K562 (cell line): ENCODE measurements around the gene SPI1. TPM values are rescaled to one million over a fixed set of nuclear protein-coding genes. Genes with fewer than 3 reads are reported as not detected.

Source experiments
- ADNP ChIP-seq: fragments of 200-800 bp; sonication (Bioruptor generic); IDR thresholded peaks from 2 replicates; pipeline ENCODE4 v1.6.1; 2016; ENCODE audit warnings: missing genetic modification characterization, missing compliant biosample characterization
- ARID2 ChIP-seq: fragments of 450-650 bp; IDR thresholded peaks from 2 replicates; pipeline ENCODE4 v1.6.1; 2017; ENCODE audit warnings: antibody characterized with exemption, mild to moderate bottlenecking
- ARID3B ChIP-seq: fragments of 250-450 bp; sonication (Bioruptor Pico); IDR thresholded peaks from 2 replicates; pipeline ENCODE4 v1.4.0; 2020; ENCODE audit warnings: borderline replicate concordance
- CBFA2T3 ChIP-seq: fragments of 450-650 bp; IDR thresholded peaks from 2 replicates; pipeline ENCODE4 v1.6.1; 2017
- CCNT2 ChIP-seq: IDR thresholded peaks from 2 replicates; pipeline ENCODE4 v1.6.1; 2011; ENCODE audit warnings: borderline replicate concordance, low read depth, mild to moderate bottlenecking, moderate library complexity, mixed read lengths, low read length; ENCODE audit not compliant: insufficient read length; ENCODE audit errors: extremely low read depth
- CHD1 ChIP-seq: fragments of 200-600 bp; sonication (generic); IDR thresholded peaks from one replicate; pipeline ENCODE4 v1.6.1; 2012; ENCODE audit warnings: mild to moderate bottlenecking, moderate library complexity, low read length, inconsistent platforms
- CTCF ChIP-seq, 3 experiments: IDR thresholded peaks in 2 of 3; conservative IDR thresholded peaks in 1 of 3; 2 replicates each; pipeline ENCODE4 v1.5.1; 2011 to 2012; ENCODE audit warnings: low read length in 3 of 3, mild to moderate bottlenecking in 3 of 3, control low read depth in 2 of 3, improper control_type of control experiment in 1 of 3, inconsistent platforms in 1 of 3, low read depth in 1 of 3, mixed read lengths in 1 of 3, moderate library complexity in 1 of 3; ENCODE audit not compliant: insufficient read depth in 2 of 3
- FOXA1 ChIP-seq: fragments of 450-650 bp; IDR thresholded peaks from 2 replicates; pipeline ENCODE4 v1.6.1; 2016; ENCODE audit warnings: mild to moderate bottlenecking, borderline replicate concordance
- KDM1A ChIP-seq, 2 experiments: fragments of 450-650 bp; IDR thresholded peaks; 2 replicates each; pipeline ENCODE4 v1.6.1; 2016; ENCODE audit warnings: mild to moderate bottlenecking in 2 of 2
- KLF10 ChIP-seq: fragments of 250-450 bp; sonication (Bioruptor Pico); IDR thresholded peaks from 2 replicates; pipeline ENCODE4 v1.6.1; 2021; ENCODE audit warnings: matching md5 sums
- NR4A1 ChIP-seq, 2 experiments: fragments of 250-450 bp in 1 of 2; fragments of 450-650 bp in 1 of 2; sonication (Bioruptor Pico) in 1 of 2; IDR thresholded peaks; 2 replicates each; pipeline versions ENCODE4 v1.4.0 to v1.6.1; 2016 to 2020; ENCODE audit warnings: mild to moderate bottlenecking in 2 of 2, missing compliant biosample characterization in 1 of 2, missing genetic modification characterization in 1 of 2, moderate library complexity in 1 of 2
- PHTF2 ChIP-seq: fragments of 250-450 bp; sonication (Bioruptor Pico); IDR thresholded peaks from 2 replicates; pipeline ENCODE4 v1.5.0; 2021; ENCODE audit warnings: mild to moderate bottlenecking
- POLR2A ChIP-seq: fragments of 450-650 bp; conservative IDR thresholded peaks from 2 replicates; pipeline ENCODE4 v1.6.1; 2016
- POLR2H ChIP-seq: IDR thresholded peaks from 2 replicates; pipeline ENCODE4 v1.6.1; 2016; ENCODE audit warnings: missing genetic modification characterization, low read depth, mild to moderate bottlenecking, control low read depth, missing compliant biosample characterization, moderate library complexity
- SLC30A9 ChIP-seq: fragments of 250-450 bp; sonication (Bioruptor Pico); IDR thresholded peaks from 2 replicates; pipeline ENCODE4 v1.8.0; 2022; ENCODE audit warnings: mild to moderate bottlenecking, moderate library complexity
- SMAD2 ChIP-seq: fragments of 150-350 bp; IDR thresholded peaks from 2 replicates; pipeline ENCODE4 v1.6.1; 2014; ENCODE audit warnings: low read depth, mild to moderate bottlenecking, low read length
- SUPT5H ChIP-seq: fragments of 450-650 bp; IDR thresholded peaks from 2 replicates; pipeline ENCODE4 v1.6.1; 2016
- USF2 ChIP-seq: sonication (generic); formaldehyde crosslinking; IDR thresholded peaks from 2 replicates; pipeline ENCODE4 v1.5.0; 2020; ENCODE audit warnings: missing genetic modification reagents
- ZNF184 ChIP-seq: sonication (generic); formaldehyde crosslinking; IDR thresholded peaks from 2 replicates; pipeline ENCODE4 v1.5.0; 2020; ENCODE audit warnings: missing genetic modification reagents
- ZNF217 ChIP-seq: sonication (generic); formaldehyde crosslinking; IDR thresholded peaks from 2 replicates; pipeline ENCODE4 v1.8.0; 2022; ENCODE audit warnings: mild to moderate bottlenecking, missing genetic modification reagents
- ZNF280A ChIP-seq: fragments of 450-650 bp; IDR thresholded peaks from 2 replicates; pipeline ENCODE4 v1.6.1; 2018; ENCODE audit warnings: mild to moderate bottlenecking, low read depth; ENCODE audit not compliant: partially characterized antibody
- polyA plus RNA-seq, 8 experiments: library from polyadenylated mRNA; depleted of rRNA in 4 of 8; stranded (reverse) in 5 of 8; unstranded in 3 of 8; fragments of >200 nt; fragmentation: Nextera tagmentation in 2 of 8; fragmentation: Illumina TruSeq in 1 of 8; extraction: Ambion mirVana in 2 of 8; extraction: Trizol in 1 of 8; gene quantifications; 2 replicates each; pipeline versions ENCODE4 v1.2.1 to v1.2.3, GENCODE V29; 2011 to 2014; ENCODE audit warnings: inconsistent platforms in 1 of 8, missing spikeins in 1 of 8
- total RNA-seq, 7 experiments: library from RNA; depleted of rRNA in 6 of 7; stranded (reverse); fragments of >200 nt in 6 of 7; fragmentation: Illumina TruSeq in 2 of 7; extraction: Trizol in 2 of 7; gene quantifications; 2 replicates each; pipeline versions ENCODE4 v1.2.1 to v1.2.3, GENCODE V29; 2011 to 2021; ENCODE audit warnings: low replicate concordance in 1 of 7
- TF ChIP-seq, protein P1 (sequence below): sonication (generic); formaldehyde crosslinking; IDR thresholded peaks from 2 replicates; pipeline ENCODE4 v1.8.1; 2023; ENCODE audit warnings: mild to moderate bottlenecking, missing genetic modification reagents
- TF ChIP-seq, protein P2 (sequence below), 2 experiments: fragments of 450-650 bp in 1 of 2; sonication (generic) in 1 of 2; formaldehyde crosslinking; conservative IDR thresholded peaks; 2 replicates each; pipeline versions ENCODE4 v1.4.0 to v1.8.1; 2020 to 2022; ENCODE audit warnings: mild to moderate bottlenecking in 1 of 2, missing genetic modification reagents in 1 of 2

Gene SPI1
- total and polyA plus RNA-seq, 9 of the 15 experiments (the other 6 are each of a cell fraction or from before 2014, with no cell fraction given), result 0.10 to 33.7 (median 10.3) TPM

DNA sequence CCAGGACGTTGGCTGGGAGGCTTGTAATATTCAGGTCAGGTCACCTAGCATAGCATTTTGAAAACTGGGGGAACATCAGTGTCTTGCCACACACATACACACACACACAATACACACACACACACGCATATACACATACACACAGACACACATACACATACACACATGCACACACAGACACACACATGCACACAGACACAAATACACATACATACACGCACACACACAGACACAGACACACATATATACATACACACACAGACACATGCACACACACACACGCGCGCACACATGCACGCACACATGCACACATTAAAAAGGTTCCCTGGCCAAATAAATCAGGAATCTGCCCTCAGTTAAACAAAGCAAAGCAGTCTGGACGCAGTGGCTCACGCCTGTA, 38.3 kb downstream of the SPI1 start (continued):
- TF ChIP-seq NR4A1 (CRISPR knock-in tag; IDR thresholded peaks at IDR 0.05), result no peak
- no peak for TF ChIP-seq NR4A1 (tag; IDR thresholded peaks at IDR 0.05)
- no peak for TF ChIP-seq PHTF2 (CRISPR knock-in tag)
- no peak for TF ChIP-seq USF2 (CRISPR knock-in tag)
- TF ChIP-seq KDM1A (IDR thresholded peaks at IDR 0.05), result peak in 1 of 2 experiments; percentile 66; a peak in 1 of 4 replicates
- TF ChIP-seq FOXA1, result no peak
- no peak for TF ChIP-seq CCNT2
- TF ChIP-seq ARID3B (CRISPR knock-in tag), result no peak
- peak; percentile 9; the same call in 1 of the 2 replicates for TF ChIP-seq ARID2
- TF ChIP-seq, protein P1, sequence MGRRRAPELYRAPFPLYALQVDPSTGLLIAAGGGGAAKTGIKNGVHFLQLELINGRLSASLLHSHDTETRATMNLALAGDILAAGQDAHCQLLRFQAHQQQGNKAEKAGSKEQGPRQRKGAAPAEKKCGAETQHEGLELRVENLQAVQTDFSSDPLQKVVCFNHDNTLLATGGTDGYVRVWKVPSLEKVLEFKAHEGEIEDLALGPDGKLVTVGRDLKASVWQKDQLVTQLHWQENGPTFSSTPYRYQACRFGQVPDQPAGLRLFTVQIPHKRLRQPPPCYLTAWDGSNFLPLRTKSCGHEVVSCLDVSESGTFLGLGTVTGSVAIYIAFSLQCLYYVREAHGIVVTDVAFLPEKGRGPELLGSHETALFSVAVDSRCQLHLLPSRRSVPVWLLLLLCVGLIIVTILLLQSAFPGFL (CRISPR knock-in tag), result no peak
- TF ChIP-seq ZNF217 (CRISPR knock-in tag), result no peak
- TF ChIP-seq CHD1, result no peak
- TF ChIP-seq ADNP (tag), result no peak
- no peak for TF ChIP-seq ZNF184 (CRISPR knock-in tag)
- 0 out of 2 replicates have a peak, but pooled peaks have one; percentile 6 for TF ChIP-seq CBFA2T3
- TF ChIP-seq KLF10 (CRISPR knock-in tag), result no peak
- TF ChIP-seq POLR2H, result no peak
- TF ChIP-seq, protein P2, sequence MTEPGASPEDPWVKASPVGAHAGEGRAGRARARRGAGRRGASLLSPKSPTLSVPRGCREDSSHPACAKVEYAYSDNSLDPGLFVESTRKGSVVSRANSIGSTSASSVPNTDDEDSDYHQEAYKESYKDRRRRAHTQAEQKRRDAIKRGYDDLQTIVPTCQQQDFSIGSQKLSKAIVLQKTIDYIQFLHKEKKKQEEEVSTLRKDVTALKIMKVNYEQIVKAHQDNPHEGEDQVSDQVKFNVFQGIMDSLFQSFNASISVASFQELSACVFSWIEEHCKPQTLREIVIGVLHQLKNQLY (CRISPR knock-in tag; conservative IDR thresholded peaks at IDR 0.05), result no peak
- no peak for TF ChIP-seq SUPT5H
- TF ChIP-seq SMAD2, result no peak
- TF ChIP-seq CTCF (IDR thresholded peaks at IDR 0.05 in 2 of 3, conservative IDR thresholded peaks at IDR 0.05 in 1 of 3; ENCODE audit: insufficient read depth in 2 of 3, low read depth in 1 of 3, low read length in 3 of 3), result no peak
- TF ChIP-seq POLR2A, result no peak
- no peak for TF ChIP-seq ZNF280A
- TF ChIP-seq SLC30A9, result no peak
